B cell (primary cell): Measurements from ENCODE around the gene MCTP1. TPM values are rescaled to one million over a fixed set of nuclear protein-coding genes. Genes with fewer than 3 reads are reported as not detected.

Experiments
- ATAC-seq: fragments of 200-7000 bp; cut with Tn5 transposase; one replicate; pipeline ENCODE4 v1.10.0; 2021; ENCODE audit warnings: low read depth, mild to moderate bottlenecking, moderate number of reproducible peaks, moderate library complexity
- CTCF ChIA-PET: fragments of 350-600 bp; sonication (Branson Sonifier 250); formaldehyde crosslinking; loops from one replicate; lab custom pipeline; 2021; ENCODE audit warnings: antibody characterized with exemption, inconsistent platforms; lab: Charles Lee
- POLR2A ChIA-PET: fragments of 350-600 bp; sonication (Branson Sonifier 250); formaldehyde crosslinking; loops from one replicate; lab custom pipeline; 2021; ENCODE audit warnings: antibody characterized with exemption; lab: Charles Lee
- DNase-seq: peaks from one replicate; pipeline ENCODE4 v3.0.0; 2013
- H2AFZ ChIP-seq: 2 replicates; pipeline ENCODE4 v1.6.1; 2012; ENCODE audit warnings: mild to moderate bottlenecking, low read depth, low read length; ENCODE audit not compliant: insufficient read depth, poor library complexity, severe bottlenecking
- H3K27ac ChIP-seq, 2 donors: 1 replicate in 1 of 2; 2 replicates in 1 of 2; pipeline ENCODE4 v1.5.1; 2012 to 2013; ENCODE audit warnings: low read length in 2 of 2, mild to moderate bottlenecking in 2 of 2, moderate library complexity in 1 of 2
- H3K27me3 ChIP-seq, 4 experiments: fragments of 200-600 bp in 1 of 4; sonication (generic) in 1 of 4; replicated peaks in 1 of 4; 1 replicate in 2 of 4; 2 replicates in 2 of 4; pipeline versions ENCODE4 v1.6.1 to v1.7.0; 2013 to 2016; ENCODE audit warnings: low read length in 3 of 4, mild to moderate bottlenecking in 2 of 4, mixed read lengths in 1 of 4, moderate library complexity in 1 of 4; ENCODE audit not compliant: insufficient read depth in 4 of 4, control insufficient read depth in 3 of 4; ENCODE audit errors: control extremely low read depth in 1 of 4
- H3K36me3 ChIP-seq, 2 experiments: replicated peaks in 1 of 2; 1 replicate in 1 of 2; 2 replicates in 1 of 2; pipeline versions ENCODE4 v1.6.1 to v1.7.1; 2013; ENCODE audit warnings: low read length in 1 of 2; ENCODE audit not compliant: insufficient read depth in 2 of 2, control insufficient read depth in 1 of 2; ENCODE audit errors: control extremely low read depth in 1 of 2, extremely low read depth in 1 of 2
- H3K4me1 ChIP-seq, 2 donors: fragments of 200-600 bp in 1 of 2; sonication (generic) in 1 of 2; 1 replicate in 1 of 2; 2 replicates in 1 of 2; pipeline versions ENCODE4 v1.5.1 to v1.6.1; 2013 to 2017; ENCODE audit warnings: low read length in 2 of 2; ENCODE audit not compliant: control insufficient read depth in 2 of 2, insufficient read depth in 2 of 2
- H3K4me2 ChIP-seq: replicated peaks from 2 replicates; pipeline ENCODE3; 2012; ENCODE audit warnings: mild to moderate bottlenecking, low read depth, low read length; ENCODE audit not compliant: poor library complexity, severe bottlenecking
- H3K4me3 ChIP-seq, 5 experiments: fragments of 200-600 bp in 1 of 5; sonication (generic) in 1 of 5; 1 replicate in 3 of 5; 2 replicates in 2 of 5; pipeline versions ENCODE4 v1.5.1 to v1.7.0; 2011 to 2016; ENCODE audit warnings: low read length in 4 of 5, mild to moderate bottlenecking in 4 of 5, low read depth in 2 of 5, control low read depth in 1 of 5, moderate library complexity in 1 of 5; ENCODE audit not compliant: insufficient read depth in 1 of 5; ENCODE audit errors: control extremely low read depth in 1 of 5, extremely low read depth in 1 of 5
- H3K79me2 ChIP-seq: fragments of 200-600 bp; sonication (generic); one replicate; pipeline ENCODE4 v1.6.0; 2016; ENCODE audit warnings: low read length; ENCODE audit not compliant: control insufficient read depth, insufficient read depth
- H3K9ac ChIP-seq: fragments of 200-600 bp; sonication (generic); 2 replicates; pipeline ENCODE4 v1.6.1; 2017; ENCODE audit warnings: mild to moderate bottlenecking, low read length, moderate library complexity
- H3K9me3 ChIP-seq, 3 donors: one replicate each; pipeline versions ENCODE4 v1.6.1 to v1.7.1; 2013; ENCODE audit warnings: low read length in 2 of 3; ENCODE audit not compliant: control insufficient read depth in 2 of 3, insufficient read depth in 1 of 3; ENCODE audit errors: control extremely low read depth in 1 of 3
- H4K20me1 ChIP-seq: 2 replicates; pipeline ENCODE4 v1.6.0; 2012; ENCODE audit warnings: mild to moderate bottlenecking, low read length; ENCODE audit not compliant: insufficient read depth, control insufficient read depth, poor library complexity, severe bottlenecking
- H3K27ac Mint-ChIP-seq: one replicate; pipeline ENCODE4 v1.8.0; 2021; ENCODE audit warnings: mixed read lengths
- H3K27me3 Mint-ChIP-seq: one replicate; pipeline ENCODE4 v1.8.0; 2021; ENCODE audit warnings: mixed read lengths
- H3K4me1 Mint-ChIP-seq: one replicate; pipeline ENCODE4 v1.8.0; 2021; ENCODE audit warnings: mixed read lengths
- H3K4me3 Mint-ChIP-seq: one replicate; pipeline ENCODE4 v1.8.0; 2021; ENCODE audit warnings: mixed read lengths
- H3K9me3 Mint-ChIP-seq: one replicate; pipeline ENCODE4 v1.8.0; 2022; ENCODE audit warnings: mixed read lengths; ENCODE audit not compliant: insufficient read depth
- EZH2 ChIP-seq: IDR thresholded peaks from 2 replicates; pipeline ENCODE4 v1.6.1; 2012; ENCODE audit warnings: borderline replicate concordance, low read depth, mild to moderate bottlenecking, moderate library complexity, low read length; ENCODE audit not compliant: insufficient read depth, poor library complexity, severe bottlenecking
- WGBS: methylation state at CpG from one replicate; pipeline ENCODE4 v1.1.5; 2013; ENCODE audit warnings: missing lambda C conversion rate; ENCODE audit not compliant: insufficient coverage; 5-methylcytosine and 5-hydroxymethylcytosine counted together
- intact Hi-C: fragments of 100-400 bp; cut with micrococcal nuclease; formaldehyde crosslinking; loops from one replicate; pipeline ENCODE4 v1.10.0; 2022
- polyA plus RNA-seq: library from polyadenylated mRNA; depleted of rRNA; stranded (reverse); fragments of >200 nt; gene quantifications from 2 replicates; pipeline ENCODE4 v1.2.3, GENCODE V29; 2012
- total RNA-seq, 2 donors: library from RNA; stranded (reverse); fragments of 120-200 nt in 1 of 2; gene quantifications; 1 replicate in 1 of 2; 2 replicates in 1 of 2; pipeline versions ENCODE4 v1.2.3 to v1.2.4, GENCODE V29; 2013 to 2022
- TF ChIP-seq, protein P1 (sequence below): fragments of 200-600 bp; IDR thresholded peaks from one replicate; pipeline ENCODE4 v1.8.0; 2022; ENCODE audit warnings: antibody characterized with exemption, mild to moderate bottlenecking

Gene MCTP1
- total and polyA plus RNA-seq, 2 donors (not counting 1 experiment from before 2014, with no cell fraction given), result 0.42 to 2.5 TPM

- no peaks in the 10 kb centered on the region for H3K4me1 Mint-ChIP-seq
- no peaks in the 10 kb centered on the region for H3K27me3 ChIP-seq
- H3K27me3 Mint-ChIP-seq, result peaks cover 6% of the 10 kb centered on the region
- no peaks in the 10 kb centered on the region for H3K9me3 Mint-ChIP-seq
- no peak overlapping the region for H3K4me3 Mint-ChIP-seq
- DNase-seq, result no peak
- no peaks in the 10 kb centered on the region for H4K20me1 ChIP-seq
- POLR2A ChIA-PET, result no interaction called here
- no peak overlapping the region for H3K4me3 ChIP-seq
- TF ChIP-seq, protein P1, sequence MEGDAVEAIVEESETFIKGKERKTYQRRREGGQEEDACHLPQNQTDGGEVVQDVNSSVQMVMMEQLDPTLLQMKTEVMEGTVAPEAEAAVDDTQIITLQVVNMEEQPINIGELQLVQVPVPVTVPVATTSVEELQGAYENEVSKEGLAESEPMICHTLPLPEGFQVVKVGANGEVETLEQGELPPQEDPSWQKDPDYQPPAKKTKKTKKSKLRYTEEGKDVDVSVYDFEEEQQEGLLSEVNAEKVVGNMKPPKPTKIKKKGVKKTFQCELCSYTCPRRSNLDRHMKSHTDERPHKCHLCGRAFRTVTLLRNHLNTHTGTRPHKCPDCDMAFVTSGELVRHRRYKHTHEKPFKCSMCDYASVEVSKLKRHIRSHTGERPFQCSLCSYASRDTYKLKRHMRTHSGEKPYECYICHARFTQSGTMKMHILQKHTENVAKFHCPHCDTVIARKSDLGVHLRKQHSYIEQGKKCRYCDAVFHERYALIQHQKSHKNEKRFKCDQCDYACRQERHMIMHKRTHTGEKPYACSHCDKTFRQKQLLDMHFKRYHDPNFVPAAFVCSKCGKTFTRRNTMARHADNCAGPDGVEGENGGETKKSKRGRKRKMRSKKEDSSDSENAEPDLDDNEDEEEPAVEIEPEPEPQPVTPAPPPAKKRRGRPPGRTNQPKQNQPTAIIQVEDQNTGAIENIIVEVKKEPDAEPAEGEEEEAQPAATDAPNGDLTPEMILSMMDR, result no peak
- no peak for TF ChIP-seq EZH2
- no peaks in the 10 kb centered on the region for H3K79me2 ChIP-seq
- H3K27ac Mint-ChIP-seq, result no peak overlapping the region
- H3K9me3 ChIP-seq, result no peaks in the 10 kb centered on the region
- H3K4me2 ChIP-seq, result no peak overlapping the region
- no peaks in the 10 kb centered on the region for H3K36me3 ChIP-seq
- WGBS, result no CpG with 5 or more reads among the region's 2 CpGs
- CTCF ChIA-PET, result no interaction called here
- intact Hi-C loops, result no loop called here
- no peak for ATAC-seq
- H2AFZ ChIP-seq, result no peak overlapping the region
- H3K27ac ChIP-seq, result no peak overlapping the region
- no peak overlapping the region for H3K9ac ChIP-seq
- no peaks in the 10 kb centered on the region for H3K4me1 ChIP-seq
Observed at GRCh38 chr5:95304711-95305110, 19.8 kb upstream of the MCTP1 start.

- Histone ChIP-seq H3K4me1 (no peaks in the 10 kb centered on the region), H4K20me1 (no peaks in the 10 kb centered on the region), H3K9ac (no peak overlapping the region), H3K79me2 (no peaks in the 10 kb centered on the region), H3K27me3 (no peaks in the 10 kb centered on the region), H3K27ac (no peak overlapping the region), H3K4me3 (no peak overlapping the region), H3K36me3 (no peaks in the 10 kb centered on the region), H2AFZ (no peak overlapping the region), H3K9me3 (no peaks in the 10 kb centered on the region), H3K4me2 (no peak overlapping the region)
- CTCF ChIA-PET, result no interaction called here
- WGBS, result no CpG with 5 or more reads among the region's 1 CpG
- POLR2A ChIA-PET, result no interaction called here
- peaks cover 3% of the 10 kb centered on the region for H3K27me3 Mint-ChIP-seq
- ATAC-seq (no peak), DNase-seq (no peak)
- H3K9me3 Mint-ChIP-seq, result no peaks in the 10 kb centered on the region
- H3K4me1 Mint-ChIP-seq, result no peaks in the 10 kb centered on the region
- TF ChIP-seq, protein P1, result no peak
- TF ChIP-seq EZH2, result no peak
- H3K4me3 Mint-ChIP-seq, result no peak overlapping the region
- no peak overlapping the region for H3K27ac Mint-ChIP-seq
- intact Hi-C loops, result no loop called here
Observed at GRCh38 chr5:95298651-95299050, 13.8 kb upstream of the MCTP1 start.
